Lung microvascular endothelial cell (primary cell): Measurements from ENCODE around the gene RECQL5. TPM values are rescaled to one million over a fixed set of nuclear protein-coding genes. Genes with fewer than 3 reads are reported as not detected.

Experiments used
- DNase-seq, 2 donors: peaks; one replicate each; pipeline versions ENCODE4 v3.0.0 to v3.0.0-alpha.2; 2010; ENCODE audit warnings: low read depth in 2 of 2
- total RNA-seq: library from RNA; depleted of rRNA; stranded (reverse); fragments of >200 nt; gene quantifications from 2 replicates; pipeline ENCODE4 v1.2.1, GENCODE V29; 2014

The RECQL5 gene
- total RNA-seq, 1 donor from 2014 or later = 15.7 TPM

GRCh38 chr17:75688209-75688825 is 21.4 kb upstream of the RECQL5 start:
- peak in 1 of 2 donors; percentile 72 for DNase-seq

GRCh38 chr17:75685499-75685898 is 18.5 kb upstream of the RECQL5 start:
- DNase-seq = no peak

GRCh38 chr17:75684924-75685323 is 18.0 kb upstream of the RECQL5 start:
- DNase-seq = no peak

- peak in 1 of 2 donors; percentile 72 for DNase-seq
Measured at GRCh38 chr17:75684249-75684648, 17.3 kb upstream of the RECQL5 start.

- DNase-seq = peak in 1 of 2 donors; percentile 66
Measured at GRCh38 chr17:75683583-75683982, 16.6 kb upstream of the RECQL5 start.

GRCh38 chr17:75681289-75681688 is 14.3 kb upstream of the RECQL5 start:
- peak in 1 of 2 donors; percentile 30 for DNase-seq

- DNase-seq = no peak
Measured at GRCh38 chr17:75680431-75680830, 13.5 kb upstream of the RECQL5 start.

- peak; percentile 79 to 98 for DNase-seq
Measured at GRCh38 chr17:75679706-75680211, 12.8 kb upstream of the RECQL5 start.

GRCh38 chr17:75676461-75676860 is 9.5 kb upstream of the RECQL5 start:
- peak; percentile 59 to 62 for DNase-seq

GRCh38 chr17:75673487-75673886 is 6.5 kb upstream of the RECQL5 start:
- no peak for DNase-seq

- no peak for DNase-seq
Measured at GRCh38 chr17:75672011-75672410, 5.1 kb upstream of the RECQL5 start.

GRCh38 chr17:75670868-75671267 is 3.9 kb upstream of the RECQL5 start:
- no peak for DNase-seq

- DNase-seq = peak in 1 of 2 donors; percentile 44
Measured at GRCh38 chr17:75668489-75668888, 1.5 kb upstream of the RECQL5 start.

- no peak for DNase-seq
Measured at GRCh38 chr17:75667825-75668224, 871 bp upstream of the RECQL5 start.

GRCh38 chr17:75665981-75666380 is 973 bp downstream of the RECQL5 start:
- no peak for DNase-seq

GRCh38 chr17:75664099-75664549 is 2.8 kb downstream of the RECQL5 start:
- no peak for DNase-seq

GRCh38 chr17:75662511-75662910 is 4.4 kb downstream of the RECQL5 start:
- DNase-seq = no peak

- no peak for DNase-seq
Measured at GRCh38 chr17:75661531-75661930, 5.4 kb downstream of the RECQL5 start.

- no peak for DNase-seq
Measured at GRCh38 chr17:75658237-75658636, 8.7 kb downstream of the RECQL5 start.

- peak; percentile 75 to 88 for DNase-seq
Measured at GRCh38 chr17:75654176-75654575, 12.8 kb downstream of the RECQL5 start.

- peak; percentile 39 to 62 for DNase-seq
Measured at GRCh38 chr17:75652934-75653549, 13.9 kb downstream of the RECQL5 start.

GRCh38 chr17:75652341-75652740 is 14.6 kb downstream of the RECQL5 start:
- DNase-seq = no peak

GRCh38 chr17:75650874-75651273 is 16.1 kb downstream of the RECQL5 start:
- DNase-seq = no peak
